HFF-Myc (cell line): ENCODE measurements around the gene PRSS57.
"Not testable (repeated sequence)": the region's sequence is repeated elsewhere in the genome, so short reads cannot be mapped to it uniquely, and the experiment has no call there.

Experiments
- DNase-seq: peaks from one replicate; pipeline ENCODE4 v3.0.0-alpha.2; 2011; ENCODE audit warnings: low read depth; ENCODE audit errors: extremely low read depth
- H3K4me3 ChIP-seq: replicated peaks from 2 replicates; pipeline ENCODE4 v1.5.1; 2011; ENCODE audit warnings: low read depth, mild to moderate bottlenecking, control low read depth, low read length
- TF ChIP-seq, protein P1 (sequence below): IDR thresholded peaks from 2 replicates; pipeline ENCODE4 v1.5.1; 2012; ENCODE audit warnings: mild to moderate bottlenecking, low read depth, low read length, control low read depth; ENCODE audit errors: missing control alignments

The PRSS57 gene

DNA sequence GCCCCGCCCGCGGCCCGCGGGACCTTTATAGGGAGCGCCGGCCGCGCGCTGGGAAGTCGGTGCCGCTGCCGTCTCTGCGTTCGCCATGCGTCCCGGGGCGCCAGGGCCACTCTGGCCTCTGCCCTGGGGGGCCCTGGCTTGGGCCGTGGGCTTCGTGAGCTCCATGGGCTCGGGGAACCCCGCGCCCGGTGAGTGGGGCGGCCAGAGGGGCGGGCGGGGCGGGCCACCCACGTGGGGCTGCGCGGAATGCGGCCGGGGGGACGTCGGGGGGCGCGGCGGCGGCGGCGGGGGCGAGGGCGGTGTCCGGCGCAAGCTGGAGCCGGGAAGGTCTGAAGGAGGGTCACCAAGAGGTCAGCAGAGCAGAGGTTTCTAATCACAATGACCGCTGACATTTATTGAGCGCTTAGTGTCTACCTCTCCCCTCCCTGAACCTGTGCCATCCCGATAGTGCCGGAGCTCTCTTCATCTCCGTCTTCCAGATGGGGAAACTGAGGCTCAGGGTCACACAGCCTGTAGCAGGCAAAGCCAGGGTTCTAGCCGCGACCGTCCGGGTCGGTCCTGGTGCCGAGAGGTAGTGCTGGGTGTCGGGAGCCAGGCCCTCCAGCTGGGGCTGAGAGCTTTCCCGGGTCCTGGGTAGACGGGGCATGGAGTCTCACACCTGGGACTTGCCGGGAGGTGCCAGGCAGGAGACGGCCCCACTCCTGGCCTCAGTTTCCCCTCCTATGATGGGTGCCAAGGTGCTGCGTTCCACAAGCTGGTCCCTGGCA lies 18.7 kb downstream of the PRSS57 start, which contains the start of gene FSTL3:
Gene FSTL3, plus strand, starts transcription at position 54 of the 767 bp plus-strand sequence. Its CDS starts 32 bp downstream, at position 86.
- TF ChIP-seq, protein P1, sequence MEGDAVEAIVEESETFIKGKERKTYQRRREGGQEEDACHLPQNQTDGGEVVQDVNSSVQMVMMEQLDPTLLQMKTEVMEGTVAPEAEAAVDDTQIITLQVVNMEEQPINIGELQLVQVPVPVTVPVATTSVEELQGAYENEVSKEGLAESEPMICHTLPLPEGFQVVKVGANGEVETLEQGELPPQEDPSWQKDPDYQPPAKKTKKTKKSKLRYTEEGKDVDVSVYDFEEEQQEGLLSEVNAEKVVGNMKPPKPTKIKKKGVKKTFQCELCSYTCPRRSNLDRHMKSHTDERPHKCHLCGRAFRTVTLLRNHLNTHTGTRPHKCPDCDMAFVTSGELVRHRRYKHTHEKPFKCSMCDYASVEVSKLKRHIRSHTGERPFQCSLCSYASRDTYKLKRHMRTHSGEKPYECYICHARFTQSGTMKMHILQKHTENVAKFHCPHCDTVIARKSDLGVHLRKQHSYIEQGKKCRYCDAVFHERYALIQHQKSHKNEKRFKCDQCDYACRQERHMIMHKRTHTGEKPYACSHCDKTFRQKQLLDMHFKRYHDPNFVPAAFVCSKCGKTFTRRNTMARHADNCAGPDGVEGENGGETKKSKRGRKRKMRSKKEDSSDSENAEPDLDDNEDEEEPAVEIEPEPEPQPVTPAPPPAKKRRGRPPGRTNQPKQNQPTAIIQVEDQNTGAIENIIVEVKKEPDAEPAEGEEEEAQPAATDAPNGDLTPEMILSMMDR, result no peak
- H3K4me3 ChIP-seq, result peak within 1 kb of the TSS; percentile 51
- no peak for DNase-seq

DNA sequence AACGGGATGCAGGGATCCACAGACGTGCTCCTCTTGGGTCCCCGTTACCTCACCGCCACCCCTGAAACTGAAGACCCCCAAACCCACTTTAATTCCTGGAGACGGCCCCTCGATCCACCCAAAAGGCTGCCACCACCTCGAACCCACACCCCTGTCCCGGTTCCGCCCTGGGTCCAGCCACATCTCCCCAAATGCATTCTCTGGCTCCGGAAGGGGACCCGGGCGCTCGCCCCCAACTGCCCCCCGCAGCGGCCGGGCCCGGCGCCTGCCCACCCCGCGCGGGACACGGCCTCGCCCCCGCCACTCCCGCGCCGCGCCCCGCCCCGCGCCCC lies 19.3 kb downstream of the PRSS57 start:
- DNase-seq, result no peak
- TF ChIP-seq, protein P1, result no peak
- no peak overlapping the region for H3K4me3 ChIP-seq

DNA sequence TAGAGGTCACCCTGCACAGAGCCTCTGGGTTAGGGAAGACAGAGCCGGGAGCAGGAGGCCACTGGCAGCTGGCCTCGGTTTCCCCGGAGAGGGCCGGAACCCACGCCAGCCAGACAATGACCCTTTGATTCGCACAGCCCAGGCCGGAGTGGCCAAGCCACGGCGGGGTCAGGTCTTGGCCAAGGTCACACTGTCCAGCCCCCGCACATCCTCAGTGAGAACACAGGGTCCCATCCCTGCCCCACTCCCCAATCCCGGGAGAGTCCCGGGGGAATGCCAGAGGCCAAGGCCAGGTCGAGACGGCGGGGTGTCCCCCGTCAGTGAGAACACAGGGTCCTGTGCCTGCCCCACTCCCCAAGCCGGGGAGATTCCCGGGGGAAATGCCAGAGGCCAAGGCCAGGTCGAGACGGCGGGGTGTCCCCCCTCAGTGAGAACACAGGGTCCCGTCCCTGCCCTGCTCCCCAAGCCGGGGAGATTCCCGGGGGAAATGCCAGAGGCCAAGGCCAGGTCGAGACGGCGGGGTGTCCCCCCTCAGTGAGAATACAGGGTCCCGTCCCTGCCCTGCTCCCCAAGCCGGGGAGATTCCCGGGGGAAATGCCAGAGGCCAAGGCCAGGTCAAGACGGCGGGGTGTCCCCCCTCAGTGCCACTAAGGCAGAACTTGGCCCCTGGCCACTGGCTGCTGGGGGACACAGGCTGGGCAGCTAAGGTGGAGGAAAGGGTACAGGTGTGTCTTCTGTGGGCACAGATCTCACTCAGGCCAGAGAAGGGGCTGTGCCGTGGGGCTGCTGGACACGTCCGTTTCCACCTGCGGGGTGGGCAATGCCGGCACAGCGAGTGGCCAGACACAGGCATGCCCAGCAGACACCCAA lies 20.7 kb downstream of the PRSS57 start:
- TF ChIP-seq, protein P1, result no peak
- H3K4me3 ChIP-seq, result no peak overlapping the region
- no peak for DNase-seq

DNA sequence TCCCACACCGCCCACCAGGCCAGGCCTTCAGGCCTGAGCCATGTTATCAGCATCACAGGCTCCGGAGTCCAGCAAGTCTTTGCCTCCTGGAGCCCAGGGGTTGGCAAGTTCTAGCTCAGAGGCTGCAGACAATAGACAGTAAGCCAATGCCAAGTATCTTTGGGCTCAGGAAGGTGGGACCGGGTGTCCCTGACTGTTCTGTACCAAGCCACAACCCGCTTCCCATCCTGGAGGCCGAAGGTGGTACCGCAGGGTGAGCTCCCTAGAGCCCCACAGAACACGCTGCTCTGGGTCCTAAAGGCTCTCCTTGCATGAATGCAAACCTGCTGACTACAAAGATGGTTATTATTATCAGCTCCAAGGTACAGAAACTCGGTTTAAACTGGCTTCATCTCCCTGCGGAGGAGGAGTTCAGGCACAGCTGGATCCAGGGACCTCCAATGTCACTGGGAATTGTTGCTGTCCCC lies 24.6 kb downstream of the PRSS57 start:
- H3K4me3 ChIP-seq, result no peak overlapping the region
- TF ChIP-seq, protein P1, result no peak
- no peak for DNase-seq

DNA sequence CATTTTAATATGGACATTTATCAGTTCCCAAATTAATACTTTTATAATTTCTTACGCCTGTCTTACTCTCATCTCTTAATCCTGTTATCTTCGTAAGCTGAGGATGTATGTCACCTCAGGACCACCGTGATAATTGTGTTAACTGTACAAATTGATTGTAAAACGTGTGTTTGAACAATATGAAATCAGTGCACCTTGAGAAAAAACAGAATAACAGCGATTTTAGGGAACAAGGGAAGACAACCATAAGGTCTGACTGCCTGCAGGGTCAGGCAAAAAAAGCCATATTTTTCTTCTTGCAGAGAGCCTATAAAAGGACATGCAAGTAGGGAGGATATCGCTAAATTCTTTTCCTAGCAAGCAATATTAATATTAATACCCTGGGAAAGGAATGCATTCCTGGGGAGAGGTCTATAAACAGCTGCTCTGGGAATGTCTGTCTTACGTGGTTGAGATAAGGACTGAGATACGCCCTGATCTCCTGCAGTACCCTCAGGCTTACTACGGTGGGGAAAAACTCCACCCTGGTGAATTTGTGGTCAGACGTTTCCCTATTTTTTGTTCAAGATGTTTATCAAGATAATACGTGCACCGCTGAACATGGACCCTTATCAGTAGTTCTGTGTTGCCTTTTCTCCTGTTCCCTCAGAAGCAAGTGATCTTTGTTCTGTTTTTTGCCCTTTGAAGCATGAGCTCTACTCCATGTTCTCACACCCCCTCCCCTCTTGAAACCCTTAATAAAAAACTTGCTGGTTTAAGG lies 26.4 kb downstream of the PRSS57 start:
- DNase-seq, H3K4me3 ChIP-seq: not testable (repeated sequence)

DNA sequence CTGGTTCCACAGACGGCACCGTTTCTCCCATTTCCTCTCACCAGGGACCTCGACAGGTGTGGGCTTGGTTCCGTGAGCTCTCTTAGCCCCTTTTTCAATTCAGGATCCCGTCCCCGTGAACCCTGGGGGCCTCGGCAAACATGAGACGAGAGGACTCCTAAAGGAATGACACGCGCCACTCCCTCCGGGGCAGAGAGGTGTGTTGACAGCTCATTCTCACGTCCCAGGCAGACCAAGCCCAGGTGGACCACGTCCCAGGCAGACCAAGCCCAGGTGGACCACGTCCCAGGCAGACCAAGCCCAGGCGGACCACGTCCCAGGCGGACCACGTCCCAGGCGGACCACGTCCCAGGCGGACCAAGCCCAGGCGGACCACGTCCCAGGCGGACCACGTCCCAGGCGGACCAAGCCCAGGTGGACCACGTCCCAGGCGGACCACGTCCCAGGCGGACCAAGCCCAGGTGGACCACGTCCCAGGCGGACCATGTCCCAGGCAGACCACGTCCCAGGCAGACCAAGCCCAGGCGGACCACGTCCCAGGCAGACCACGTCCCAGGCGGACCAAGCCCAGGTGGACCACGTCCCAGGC lies 28.2 kb downstream of the PRSS57 start:
- DNase-seq, H3K4me3 ChIP-seq: not testable (repeated sequence)

DNA sequence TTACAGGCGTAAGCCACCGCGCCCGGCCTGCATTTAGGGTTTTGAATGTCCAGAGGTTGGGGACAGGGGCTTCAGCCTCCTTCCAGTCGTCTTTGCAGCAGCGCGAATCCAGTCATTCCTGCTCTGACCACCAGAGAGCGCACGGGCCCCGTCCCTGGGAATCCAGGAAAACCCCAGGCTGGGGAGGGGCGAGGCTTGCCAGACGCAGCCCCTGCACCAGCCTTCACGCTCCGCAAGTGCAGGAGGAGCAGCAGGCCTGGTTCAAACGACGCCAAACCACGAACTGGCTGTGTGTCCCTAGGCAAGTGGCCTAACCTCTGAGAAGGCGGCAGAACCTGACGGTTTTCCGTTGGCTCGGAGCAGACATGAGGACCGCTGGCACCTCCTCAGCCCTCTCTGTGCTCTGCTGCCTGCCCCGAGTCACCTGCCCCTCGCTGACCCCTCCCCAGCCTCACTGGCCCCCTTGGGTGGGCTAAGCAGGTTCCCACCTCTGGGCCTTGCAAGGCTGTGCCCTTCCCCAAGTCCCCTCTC lies 30.3 kb downstream of the PRSS57 start:
- TF ChIP-seq, protein P1, result peak; percentile 89
- H3K4me3 ChIP-seq, result no peak overlapping the region
- no peak for DNase-seq
